ENCODE results near the gene SOX4.

The SOX4 gene

DNA sequence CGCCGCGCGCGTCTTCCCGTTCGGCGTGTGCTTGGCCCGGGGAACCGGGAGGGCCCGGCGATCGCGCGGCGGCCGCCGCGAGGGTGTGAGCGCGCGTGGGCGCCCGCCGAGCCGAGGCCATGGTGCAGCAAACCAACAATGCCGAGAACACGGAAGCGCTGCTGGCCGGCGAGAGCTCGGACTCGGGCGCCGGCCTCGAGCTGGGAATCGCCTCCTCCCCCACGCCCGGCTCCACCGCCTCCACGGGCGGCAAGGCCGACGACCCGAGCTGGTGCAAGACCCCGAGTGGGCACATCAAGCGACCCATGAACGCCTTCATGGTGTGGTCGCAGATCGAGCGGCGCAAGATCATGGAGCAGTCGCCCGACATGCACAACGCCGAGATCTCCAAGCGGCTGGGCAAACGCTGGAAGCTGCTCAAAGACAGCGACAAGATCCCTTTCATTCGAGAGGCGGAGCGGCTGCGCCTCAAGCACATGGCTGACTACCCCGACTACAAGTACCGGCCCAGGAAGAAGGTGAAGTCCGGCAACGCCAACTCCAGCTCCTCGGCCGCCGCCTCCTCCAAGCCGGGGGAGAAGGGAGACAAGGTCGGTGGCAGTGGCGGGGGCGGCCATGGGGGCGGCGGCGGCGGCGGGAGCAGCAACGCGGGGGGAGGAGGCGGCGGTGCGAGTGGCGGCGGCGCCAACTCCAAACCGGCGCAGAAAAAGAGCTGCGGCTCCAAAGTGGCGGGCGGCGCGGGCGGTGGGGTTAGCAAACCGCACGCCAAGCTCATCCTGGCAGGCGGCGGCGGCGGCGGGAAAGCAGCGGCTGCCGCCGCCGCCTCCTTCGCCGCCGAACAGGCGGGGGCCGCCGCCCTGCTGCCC, 1.1 kb downstream of the SOX4 start:
- DNase-seq: no peak

DNA sequence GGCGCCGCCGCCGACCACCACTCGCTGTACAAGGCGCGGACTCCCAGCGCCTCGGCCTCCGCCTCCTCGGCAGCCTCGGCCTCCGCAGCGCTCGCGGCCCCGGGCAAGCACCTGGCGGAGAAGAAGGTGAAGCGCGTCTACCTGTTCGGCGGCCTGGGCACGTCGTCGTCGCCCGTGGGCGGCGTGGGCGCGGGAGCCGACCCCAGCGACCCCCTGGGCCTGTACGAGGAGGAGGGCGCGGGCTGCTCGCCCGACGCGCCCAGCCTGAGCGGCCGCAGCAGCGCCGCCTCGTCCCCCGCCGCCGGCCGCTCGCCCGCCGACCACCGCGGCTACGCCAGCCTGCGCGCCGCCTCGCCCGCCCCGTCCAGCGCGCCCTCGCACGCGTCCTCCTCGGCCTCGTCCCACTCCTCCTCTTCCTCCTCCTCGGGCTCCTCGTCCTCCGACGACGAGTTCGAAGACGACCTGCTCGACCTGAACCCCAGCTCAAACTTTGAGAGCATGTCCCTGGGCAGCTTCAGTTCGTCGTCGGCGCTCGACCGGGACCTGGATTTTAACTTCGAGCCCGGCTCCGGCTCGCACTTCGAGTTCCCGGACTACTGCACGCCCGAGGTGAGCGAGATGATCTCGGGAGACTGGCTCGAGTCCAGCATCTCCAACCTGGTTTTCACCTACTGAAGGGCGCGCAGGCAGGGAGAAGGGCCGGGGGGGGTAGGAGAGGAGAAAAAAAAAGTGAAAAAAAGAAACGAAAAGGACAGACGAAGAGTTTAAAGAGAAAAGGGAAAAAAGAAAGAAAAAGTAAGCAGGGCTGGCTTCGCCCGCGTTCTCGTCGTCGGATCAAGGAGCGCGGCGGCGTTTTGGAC, 2.0 kb downstream of the SOX4 start:
- no peak for DNase-seq

DNA sequence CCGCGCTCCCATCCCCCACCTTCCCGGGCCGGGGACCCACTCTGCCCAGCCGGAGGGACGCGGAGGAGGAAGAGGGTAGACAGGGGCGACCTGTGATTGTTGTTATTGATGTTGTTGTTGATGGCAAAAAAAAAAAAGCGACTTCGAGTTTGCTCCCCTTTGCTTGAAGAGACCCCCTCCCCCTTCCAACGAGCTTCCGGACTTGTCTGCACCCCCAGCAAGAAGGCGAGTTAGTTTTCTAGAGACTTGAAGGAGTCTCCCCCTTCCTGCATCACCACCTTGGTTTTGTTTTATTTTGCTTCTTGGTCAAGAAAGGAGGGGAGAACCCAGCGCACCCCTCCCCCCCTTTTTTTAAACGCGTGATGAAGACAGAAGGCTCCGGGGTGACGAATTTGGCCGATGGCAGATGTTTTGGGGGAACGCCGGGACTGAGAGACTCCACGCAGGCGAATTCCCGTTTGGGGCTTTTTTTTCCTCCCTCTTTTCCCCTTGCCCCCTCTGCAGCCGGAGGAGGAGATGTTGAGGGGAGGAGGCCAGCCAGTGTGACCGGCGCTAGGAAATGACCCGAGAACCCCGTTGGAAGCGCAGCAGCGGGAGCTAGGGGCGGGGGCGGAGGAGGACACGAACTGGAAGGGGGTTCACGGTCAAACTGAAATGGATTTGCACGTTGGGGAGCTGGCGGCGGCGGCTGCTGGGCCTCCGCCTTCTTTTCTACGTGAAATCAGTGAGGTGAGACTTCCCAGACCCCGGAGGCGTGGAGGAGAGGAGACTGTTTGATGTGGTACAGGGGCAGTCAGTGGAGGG, 2.8 kb downstream of the SOX4 start:
- peak; percentile 75 for DNase-seq

DNA sequence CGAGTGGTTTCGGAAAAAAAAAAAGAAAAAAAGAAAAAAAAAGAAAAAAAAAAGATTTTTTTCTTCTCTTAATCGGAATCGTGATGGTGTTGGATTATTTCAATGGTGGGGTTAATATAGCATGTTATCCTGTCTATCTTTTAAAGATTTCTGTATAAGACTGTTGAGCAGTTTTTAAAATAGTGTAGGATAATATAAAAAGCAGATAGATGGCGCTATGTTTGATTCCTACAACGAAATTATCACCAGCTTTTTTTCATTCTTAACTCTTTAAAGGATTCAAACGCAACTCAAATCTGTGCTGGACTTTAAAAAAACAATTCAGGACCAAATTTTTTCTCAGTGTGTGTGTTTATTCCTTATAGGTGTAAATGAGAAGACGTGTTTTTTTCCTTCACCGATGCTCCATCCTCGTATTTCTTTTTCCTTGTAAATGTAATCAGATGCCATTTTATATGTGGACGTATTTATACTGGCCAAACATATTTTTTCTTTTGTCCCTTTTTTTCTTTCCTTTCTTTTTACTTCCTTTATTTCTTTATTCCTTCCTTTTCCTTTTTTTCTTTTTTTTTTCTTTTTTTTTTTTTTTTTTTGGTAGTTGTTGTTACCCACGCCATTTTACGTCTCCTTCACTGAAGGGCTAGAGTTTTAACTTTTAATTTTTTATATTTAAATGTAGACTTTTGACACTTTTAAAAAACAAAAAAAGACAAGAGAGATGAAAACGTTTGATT, 3.6 kb downstream of the SOX4 start:
- DNase-seq: peak; percentile 75

DNA sequence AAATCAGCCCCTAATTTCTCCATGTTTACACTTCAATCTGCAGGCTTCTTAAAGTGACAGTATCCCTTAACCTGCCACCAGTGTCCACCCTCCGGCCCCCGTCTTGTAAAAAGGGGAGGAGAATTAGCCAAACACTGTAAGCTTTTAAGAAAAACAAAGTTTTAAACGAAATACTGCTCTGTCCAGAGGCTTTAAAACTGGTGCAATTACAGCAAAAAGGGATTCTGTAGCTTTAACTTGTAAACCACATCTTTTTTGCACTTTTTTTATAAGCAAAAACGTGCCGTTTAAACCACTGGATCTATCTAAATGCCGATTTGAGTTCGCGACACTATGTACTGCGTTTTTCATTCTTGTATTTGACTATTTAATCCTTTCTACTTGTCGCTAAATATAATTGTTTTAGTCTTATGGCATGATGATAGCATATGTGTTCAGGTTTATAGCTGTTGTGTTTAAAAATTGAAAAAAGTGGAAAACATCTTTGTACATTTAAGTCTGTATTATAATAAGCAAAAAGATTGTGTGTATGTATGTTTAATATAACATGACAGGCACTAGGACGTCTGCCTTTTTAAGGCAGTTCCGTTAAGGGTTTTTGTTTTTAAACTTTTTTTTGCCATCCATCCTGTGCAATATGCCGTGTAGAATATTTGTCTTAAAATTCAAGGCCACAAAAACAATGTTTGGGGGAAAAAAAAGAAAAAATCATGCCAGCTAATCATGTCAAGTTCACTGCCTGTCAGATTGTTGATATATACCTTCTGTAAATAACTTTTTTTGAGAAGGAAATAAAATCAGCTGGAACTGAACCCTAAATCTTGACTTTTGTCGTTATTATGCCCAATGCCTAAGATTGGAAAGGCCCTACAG, 4.5 kb downstream of the SOX4 start:
- no peak for DNase-seq

DNA sequence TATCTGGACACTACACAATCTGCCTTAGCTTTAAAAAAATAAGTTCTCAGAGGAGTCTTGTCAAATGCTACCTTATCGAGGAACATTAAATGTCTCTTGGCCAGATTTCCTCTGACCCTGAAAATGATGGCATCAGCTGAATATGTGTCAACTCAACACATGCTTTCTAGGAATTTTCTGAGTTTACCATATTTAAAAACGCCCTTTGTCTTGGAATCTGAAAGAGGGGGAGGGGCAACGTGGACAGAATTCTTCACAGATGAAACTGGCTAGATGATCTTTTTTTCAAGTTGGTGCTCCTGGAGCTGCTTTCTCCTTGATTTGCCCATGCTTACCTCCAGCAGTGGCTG, 5.1 kb downstream of the SOX4 start:
- DNase-seq: no peak

DNA sequence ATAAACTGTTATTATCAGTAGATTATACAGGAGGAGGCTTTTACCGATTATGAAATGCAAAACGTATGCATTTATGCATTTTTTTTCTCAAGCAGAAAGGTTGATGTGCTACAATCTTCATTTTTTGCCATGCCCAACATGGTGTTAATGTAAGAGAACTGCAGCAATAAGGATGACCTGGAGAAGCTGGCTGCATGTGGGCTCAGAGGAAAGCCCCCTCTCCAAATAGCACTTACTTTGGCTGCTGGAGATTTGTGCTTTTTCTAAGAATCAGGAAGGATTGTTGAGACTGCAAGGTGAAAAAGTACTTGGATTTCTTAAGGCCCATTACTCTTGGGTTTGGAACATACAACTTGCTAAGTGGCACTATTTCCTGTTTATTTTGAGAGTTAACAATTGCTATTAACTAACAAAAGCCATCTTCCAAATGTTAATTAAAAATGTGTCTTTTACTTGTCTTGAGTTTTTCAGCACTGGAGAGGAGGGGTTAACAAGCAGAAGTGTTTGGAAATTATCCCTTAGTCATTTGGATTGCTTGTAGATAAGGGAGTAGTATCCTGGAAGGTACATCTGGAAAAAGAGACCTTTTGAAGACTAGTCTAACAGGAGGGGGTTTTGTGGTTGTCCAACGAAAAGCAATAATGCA, 5.6 kb downstream of the SOX4 start:
- no peak for DNase-seq

DNA sequence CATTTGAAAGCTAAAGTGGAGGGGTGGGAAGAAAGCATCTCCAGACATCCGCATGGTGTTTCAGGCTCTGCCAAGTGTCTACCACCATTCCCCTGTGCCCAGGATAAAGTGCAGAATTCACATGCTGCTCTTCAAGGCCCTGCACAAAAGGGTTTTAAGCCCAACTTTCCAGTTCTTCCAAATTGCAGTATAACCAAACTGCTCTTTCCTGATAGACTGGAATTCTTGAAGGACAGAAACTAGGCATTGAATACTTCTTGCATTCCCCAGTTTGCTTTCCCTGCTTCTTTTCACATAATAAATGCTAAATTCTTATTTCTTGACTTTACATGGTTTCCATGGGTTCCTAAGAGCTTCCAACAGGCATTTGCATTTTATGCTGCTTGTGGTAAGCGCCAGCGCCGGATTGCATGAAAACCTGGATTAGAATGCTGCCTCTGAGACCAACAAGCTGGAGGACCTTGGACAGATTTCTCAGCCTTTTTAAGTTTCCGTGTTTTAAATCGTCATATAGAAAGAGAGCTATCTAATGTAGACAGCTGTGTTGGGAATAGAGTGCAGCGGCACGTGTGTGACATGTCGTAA, 7.9 kb downstream of the SOX4 start:
- no peak for DNase-seq

DNA sequence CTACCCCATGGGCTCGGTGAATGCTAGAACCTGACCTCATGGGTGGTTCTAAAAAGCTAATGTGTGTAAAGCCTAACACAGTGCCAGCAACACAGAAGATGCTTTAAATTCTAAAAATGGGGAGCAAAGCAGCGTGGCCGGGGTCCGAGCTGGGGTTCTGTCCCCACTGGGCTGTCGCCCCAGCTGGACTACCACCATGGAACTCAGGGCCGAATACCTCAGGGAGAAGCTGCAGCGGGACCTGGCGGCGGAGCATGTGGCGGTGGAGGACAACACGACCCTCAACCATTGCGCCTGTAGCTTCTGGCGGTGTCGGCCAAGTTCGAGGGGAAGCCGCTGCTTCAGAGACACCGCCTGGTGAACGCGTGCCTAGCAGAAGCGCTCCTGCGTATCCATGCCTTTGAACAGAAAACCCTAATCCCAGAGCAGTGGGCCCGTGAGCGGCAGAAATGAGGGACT, 8.4 kb downstream of the SOX4 start:
- no peak for DNase-seq

DNA sequence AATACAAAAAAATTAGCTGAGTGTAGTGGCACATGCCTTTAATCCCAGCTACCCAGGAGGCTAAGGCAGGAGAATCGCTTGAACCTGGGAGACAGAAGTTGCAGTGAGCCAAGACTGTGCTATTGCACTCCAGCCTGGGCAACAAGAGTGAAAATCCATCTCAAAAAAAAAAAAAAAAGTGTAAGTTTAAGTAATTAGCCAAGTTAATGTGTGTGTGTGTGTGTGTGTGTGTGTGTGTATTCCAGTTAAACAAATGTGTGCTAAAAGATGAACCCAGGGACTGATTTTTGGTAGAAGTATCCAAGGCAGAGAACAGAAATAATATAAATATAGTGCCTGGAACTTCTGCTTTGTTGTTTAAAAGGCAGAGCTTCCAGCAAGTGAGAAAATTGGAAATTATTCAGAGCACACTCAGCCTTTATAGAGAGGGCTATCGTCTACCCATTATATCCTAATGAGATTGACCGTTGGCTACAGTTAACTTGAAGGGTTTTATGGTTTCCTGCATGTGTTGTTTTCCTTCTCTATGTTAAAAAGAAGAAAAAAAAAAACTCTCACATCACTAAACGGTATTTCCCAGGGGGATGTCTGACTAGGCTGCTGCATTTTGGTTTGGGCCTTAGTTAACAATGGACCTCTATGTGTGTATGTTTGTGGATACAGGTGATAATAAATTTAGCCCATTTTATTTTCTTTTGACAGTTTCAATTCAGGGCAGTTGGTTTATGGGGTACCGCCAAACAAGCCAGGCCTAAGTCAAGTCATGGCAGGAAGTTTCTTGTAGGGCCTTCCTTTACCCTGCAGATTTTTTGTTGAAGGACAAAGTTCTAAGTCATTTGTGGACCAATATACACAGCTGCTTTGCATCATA, 9.8 kb downstream of the SOX4 start:
- DNase-seq: no peak

DNA sequence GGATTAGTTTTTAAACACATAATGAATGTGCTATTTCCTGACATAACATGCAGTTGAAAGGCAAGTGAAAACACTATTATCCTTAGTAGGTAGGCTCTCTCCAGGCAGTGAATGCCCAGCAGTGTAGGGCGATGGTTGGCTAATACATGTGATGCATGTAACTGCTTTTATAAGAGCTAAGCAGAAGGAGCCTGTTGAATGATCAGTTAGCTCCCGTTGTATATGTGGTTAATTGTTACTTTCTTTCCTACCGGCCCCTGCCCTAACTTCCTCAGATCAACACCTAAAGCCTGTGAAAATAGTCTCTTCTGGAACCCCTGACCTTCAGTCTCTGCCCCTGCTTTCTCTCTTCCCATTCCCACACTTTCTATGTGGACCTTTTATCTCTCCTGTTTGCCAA, 10.5 kb downstream of the SOX4 start:
- DNase-seq: no peak

DNA sequence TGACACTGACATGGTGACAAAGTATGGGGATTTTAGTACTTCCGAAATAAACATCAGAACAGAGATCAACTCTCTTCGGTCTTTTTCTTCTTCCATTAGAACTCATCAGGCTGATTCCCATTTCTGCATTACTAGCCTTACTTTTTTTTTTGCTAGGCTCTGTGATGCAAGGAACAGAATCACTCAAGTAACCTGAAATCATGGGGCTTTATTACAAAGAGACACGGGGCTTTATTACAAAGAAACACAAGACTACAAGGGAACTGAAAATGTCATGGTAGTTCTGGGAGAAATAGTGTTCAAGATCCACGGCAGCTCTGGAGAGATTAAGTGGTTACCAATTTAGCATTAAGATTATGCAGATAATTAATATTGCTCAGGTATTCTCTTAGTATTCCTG, 11.6 kb downstream of the SOX4 start:
- DNase-seq: no peak

DNA sequence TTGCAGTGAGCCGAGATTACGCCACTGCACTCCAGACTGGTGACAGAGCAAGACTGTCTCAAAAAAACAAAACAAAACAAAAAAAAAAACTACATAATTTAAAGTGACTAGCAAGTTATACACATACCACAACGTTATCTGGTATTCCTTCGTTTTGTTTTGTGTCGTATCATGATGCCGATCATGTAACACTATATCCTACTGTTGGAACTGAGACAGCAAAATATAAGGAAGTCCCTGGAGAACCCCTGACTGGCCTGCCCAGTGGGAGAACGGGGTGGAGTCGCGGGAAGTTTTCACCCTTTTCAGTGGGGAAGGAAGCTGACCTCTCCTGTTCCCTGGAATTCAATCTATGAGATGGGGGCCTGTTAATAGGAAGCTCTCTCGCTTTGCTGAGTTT, 15.1 kb downstream of the SOX4 start:
- DNase-seq: no peak

DNA sequence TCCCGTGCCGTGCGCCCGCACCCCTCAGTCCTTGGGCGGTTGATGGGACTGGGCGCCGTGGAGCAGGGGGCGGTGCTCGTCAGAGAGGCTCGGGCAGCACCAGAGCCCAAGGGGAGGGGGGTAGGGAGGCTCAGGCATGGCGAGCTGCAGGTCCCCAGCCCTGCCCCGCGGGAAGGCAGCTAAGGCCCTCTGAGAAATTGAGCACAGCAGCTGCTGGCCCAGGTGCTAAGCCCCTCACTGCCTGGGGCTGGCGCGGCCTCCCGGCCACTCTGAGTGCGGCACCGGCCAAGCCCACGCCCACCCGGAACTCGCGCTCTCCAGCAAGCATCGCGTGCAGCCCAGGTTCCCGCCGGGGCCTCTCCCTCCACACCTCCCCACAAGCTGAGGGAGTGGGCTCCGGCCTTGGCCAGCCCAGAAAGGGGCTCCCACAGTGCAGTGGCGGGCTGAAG, 16.4 kb downstream of the SOX4 start:
- DNase-seq: no peak

DNA sequence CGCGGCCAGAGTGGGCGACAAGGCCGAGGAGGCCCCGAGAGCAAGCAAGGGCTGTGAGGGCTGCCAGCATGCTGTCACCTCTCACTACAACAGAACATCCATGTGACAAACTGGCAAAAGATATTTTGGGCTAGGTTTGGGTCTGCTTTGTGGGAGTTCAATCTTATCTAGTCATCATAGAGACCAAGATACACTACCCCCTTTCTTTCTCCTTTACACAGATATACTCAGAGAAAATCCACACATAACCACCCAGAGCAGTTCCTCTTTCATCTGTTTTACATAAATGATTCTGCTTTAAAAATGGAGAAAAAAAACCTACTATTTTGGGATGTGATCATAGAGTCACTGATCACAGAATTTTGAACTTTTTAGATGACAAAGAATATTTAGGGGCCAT, 16.8 kb downstream of the SOX4 start:
- DNase-seq: no peak

DNA sequence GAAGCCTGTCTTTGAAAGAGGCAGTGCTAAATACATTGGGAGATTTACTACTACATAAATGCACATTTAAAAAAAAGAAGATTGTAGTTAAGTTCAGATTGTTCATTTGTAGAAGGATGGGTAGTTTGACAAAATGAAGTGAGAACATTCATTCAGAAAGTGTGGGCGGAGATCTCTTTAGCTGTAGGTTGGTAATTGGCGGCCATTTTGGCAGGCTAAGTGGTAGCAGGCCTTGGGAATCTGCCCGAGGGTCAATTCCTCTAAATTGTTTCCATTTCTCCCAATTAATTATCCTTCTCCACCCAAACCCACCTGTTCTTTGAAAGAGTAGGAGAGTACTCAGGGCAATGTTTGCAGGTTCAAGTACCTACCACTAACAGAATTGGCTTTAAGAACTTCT, 17.9 kb downstream of the SOX4 start:
- no peak for DNase-seq

DNA sequence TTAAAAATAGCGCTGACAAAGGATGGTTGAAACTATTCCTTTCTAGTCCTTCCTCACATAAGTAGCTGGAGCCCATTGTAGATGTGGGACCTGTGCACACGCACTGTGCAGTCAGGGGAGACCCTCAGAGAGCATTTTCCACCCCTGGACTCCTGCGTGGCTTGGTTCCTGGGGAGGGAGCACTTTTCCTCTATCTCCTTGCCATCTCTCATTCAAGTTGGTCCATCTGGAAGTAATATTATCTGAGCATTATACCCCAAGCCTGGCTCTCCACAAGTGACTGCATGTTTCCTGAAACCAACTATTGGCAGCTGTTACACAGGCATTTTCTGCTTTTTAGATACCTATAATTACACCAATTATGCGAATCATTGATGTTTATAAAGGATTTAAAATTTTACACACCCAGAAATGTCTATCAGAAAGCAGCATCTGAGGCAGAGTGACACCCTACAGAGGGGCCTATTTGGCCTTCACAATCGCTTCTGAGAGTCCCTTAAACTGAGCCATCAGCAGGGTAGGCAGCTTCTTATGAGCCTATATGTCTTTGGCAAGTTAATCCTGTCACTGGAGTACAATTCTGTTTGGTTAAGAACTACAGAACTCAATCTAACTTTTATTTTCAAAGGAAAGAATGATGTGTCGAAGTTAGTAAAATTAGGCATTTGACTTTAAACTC, 18.7 kb downstream of the SOX4 start:
- DNase-seq: no peak

DNA sequence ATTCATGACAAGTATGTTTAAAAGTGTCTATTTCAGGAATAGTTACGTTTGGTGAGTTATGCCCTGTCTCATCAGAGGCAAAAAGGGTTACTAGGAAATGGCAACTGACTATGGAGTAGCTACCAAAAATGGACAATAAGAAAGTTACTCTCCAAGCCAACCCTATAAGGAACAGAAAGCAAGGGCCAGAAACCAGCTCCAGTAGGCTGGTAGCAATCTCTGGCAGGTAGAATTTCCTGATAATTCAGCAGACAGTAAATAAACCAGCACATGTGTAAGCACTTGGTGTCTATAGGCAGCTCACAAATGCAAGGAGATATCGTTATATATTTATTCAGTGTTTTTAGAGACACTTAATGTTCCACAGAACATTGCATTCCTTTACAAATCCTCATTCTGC, 20.3 kb downstream of the SOX4 start:
- DNase-seq: no peak

DNA sequence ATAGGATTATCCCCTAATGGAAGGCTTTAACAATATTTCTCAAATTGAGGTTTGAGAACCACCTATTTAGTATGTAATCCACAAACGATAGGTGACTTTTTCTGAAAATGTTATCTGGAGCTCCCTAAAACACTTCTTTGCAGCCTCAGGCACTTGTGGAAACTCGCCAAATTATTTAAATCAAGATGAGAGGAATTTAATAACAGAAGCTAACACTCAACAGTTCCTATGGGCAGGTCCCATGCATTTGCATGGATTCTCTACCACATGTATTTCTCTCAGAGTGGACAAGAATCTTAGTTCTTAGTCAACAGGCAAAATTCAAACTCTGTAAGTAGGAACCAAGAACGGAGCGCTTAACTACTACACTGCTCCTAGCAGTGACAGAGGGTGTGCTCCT, 20.7 kb downstream of the SOX4 start:
- DNase-seq: no peak

All from NCI-H510A treated with DMSO at 0.1 percent for 48 hours (cell line).